Hepatocyte (in vitro differentiated cells): ENCODE data around the gene TENT5C.

Experiments
- EZH2phosphoT487 ChIP-seq: fragments of 200-600 bp; sonication (generic); IDR thresholded peaks from one replicate; pipeline ENCODE4 v1.6.1; 2018; ENCODE audit warnings: antibody characterized with exemption, mild to moderate bottlenecking, low read depth, moderate library complexity; ENCODE audit not compliant: unreplicated experiment, severe bottlenecking
- TF ChIP-seq, protein P1 (sequence below): fragments of 200-600 bp; sonication (generic); IDR thresholded peaks from 2 replicates; pipeline ENCODE4 v1.5.1; 2016; ENCODE audit warnings: antibody characterized with exemption, mild to moderate bottlenecking; ENCODE audit not compliant: poor library complexity

DNA sequence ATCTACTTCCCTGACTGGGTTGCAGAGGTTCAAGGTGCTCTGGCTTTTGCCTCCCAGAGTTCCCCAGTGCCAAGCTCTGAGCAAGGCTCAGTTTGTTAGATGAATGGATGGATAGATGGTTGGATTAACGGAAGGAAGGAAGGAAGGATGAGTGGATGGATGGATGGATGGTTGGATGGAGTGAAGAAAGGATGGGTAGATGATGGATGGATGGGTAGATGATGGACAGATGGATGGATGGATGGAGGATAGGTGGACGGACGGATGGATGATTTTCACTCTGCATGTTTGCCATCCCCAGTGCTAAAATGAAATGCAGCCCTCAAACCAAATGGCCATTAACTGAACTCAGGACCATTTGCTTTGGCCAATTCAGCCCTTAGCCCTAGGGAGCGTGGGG lies 27.4 kb upstream of the TENT5C start:
- TF ChIP-seq, protein P1, sequence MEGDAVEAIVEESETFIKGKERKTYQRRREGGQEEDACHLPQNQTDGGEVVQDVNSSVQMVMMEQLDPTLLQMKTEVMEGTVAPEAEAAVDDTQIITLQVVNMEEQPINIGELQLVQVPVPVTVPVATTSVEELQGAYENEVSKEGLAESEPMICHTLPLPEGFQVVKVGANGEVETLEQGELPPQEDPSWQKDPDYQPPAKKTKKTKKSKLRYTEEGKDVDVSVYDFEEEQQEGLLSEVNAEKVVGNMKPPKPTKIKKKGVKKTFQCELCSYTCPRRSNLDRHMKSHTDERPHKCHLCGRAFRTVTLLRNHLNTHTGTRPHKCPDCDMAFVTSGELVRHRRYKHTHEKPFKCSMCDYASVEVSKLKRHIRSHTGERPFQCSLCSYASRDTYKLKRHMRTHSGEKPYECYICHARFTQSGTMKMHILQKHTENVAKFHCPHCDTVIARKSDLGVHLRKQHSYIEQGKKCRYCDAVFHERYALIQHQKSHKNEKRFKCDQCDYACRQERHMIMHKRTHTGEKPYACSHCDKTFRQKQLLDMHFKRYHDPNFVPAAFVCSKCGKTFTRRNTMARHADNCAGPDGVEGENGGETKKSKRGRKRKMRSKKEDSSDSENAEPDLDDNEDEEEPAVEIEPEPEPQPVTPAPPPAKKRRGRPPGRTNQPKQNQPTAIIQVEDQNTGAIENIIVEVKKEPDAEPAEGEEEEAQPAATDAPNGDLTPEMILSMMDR = no peak
- TF ChIP-seq EZH2phosphoT487 = no peak
